GM23248 (cell line): Measurements from ENCODE around the gene TNXB.

Source experiments
- EZH2 ChIP-seq: fragments of 200-600 bp; sonication (generic); IDR thresholded peaks from 2 replicates; pipeline ENCODE4 v1.6.1; 2018; ENCODE audit warnings: antibody characterized with exemption, mild to moderate bottlenecking; ENCODE audit not compliant: insufficient read depth, poor library complexity, severe bottlenecking
- EZH2phosphoT487 ChIP-seq: fragments of 200-600 bp; sonication (generic); IDR thresholded peaks from 2 replicates; pipeline ENCODE4 v1.6.1; 2018; ENCODE audit warnings: antibody characterized with exemption, moderate library complexity, mild to moderate bottlenecking, low read depth; ENCODE audit not compliant: insufficient read depth

- TF ChIP-seq EZH2 (no peak), EZH2phosphoT487 (no peak)
Measured at GRCh38 chr6:32045811-32046449, 63.2 kb downstream of the TNXB start.
